ENCODE results near the gene CSTF2. TPM values are rescaled to one million over a fixed set of nuclear protein-coding genes. Genes with fewer than 3 reads are reported as not detected.

The CSTF2 gene
- total RNA-seq, 1 donor from 2014 or later, result 71.4 TPM

Other genes starting within 250 kb of the CSTF2 start
- gene TNMD, start 235.5 kb upstream of the CSTF2 start, total RNA-seq, result not detected in 2 replicates
- gene TSPAN6, start 183.6 kb upstream of the CSTF2 start, total RNA-seq, result 0.12 TPM in 1 of 2 replicates, not detected in the other
- gene SRPX2, start 176.2 kb upstream of the CSTF2 start, total RNA-seq, result not detected in 2 replicates
- not detected in 2 replicates for gene SYTL4, start 88.3 kb upstream of the CSTF2 start, total RNA-seq
- not detected in 2 replicates for gene NOX1, start 54.0 kb downstream of the CSTF2 start, total RNA-seq
- gene XKRX, start 108.5 kb downstream of the CSTF2 start, total RNA-seq, result 0.12 and 0.23 TPM in 2 replicates
- gene ARL13A, start 149.3 kb downstream of the CSTF2 start, total RNA-seq, result not detected in 2 replicates
- gene TRMT2B, start 231.7 kb downstream of the CSTF2 start, total RNA-seq, result 19.7 and 19.8 TPM in 2 replicates